Neural cell (in vitro differentiated cells): Measurements from ENCODE around the gene NXNL1. TPM values are rescaled to one million over a fixed set of nuclear protein-coding genes. Genes with fewer than 3 reads are reported as not detected.

Experiments
- H2AFZ ChIP-seq: fragments of 200-600, 300-800 bp; sonication (generic), shearing (Covaris generic); 2 replicates; pipeline ENCODE4 v1.6.0; 2014; ENCODE audit warnings: low read depth, mild to moderate bottlenecking, antibody characterized with exemption, low read length, moderate library complexity
- H3F3A ChIP-seq: fragments of 200-600 bp; shearing (Covaris generic); 2 replicates; pipeline ENCODE4 v1.6.1; 2016; ENCODE audit warnings: mild to moderate bottlenecking, moderate library complexity, mixed read lengths, antibody characterized with exemption, low read length; ENCODE audit not compliant: insufficient read depth, poor library complexity, severe bottlenecking
- H3K27ac ChIP-seq: fragments of 200-600, 300-800 bp; sonication (generic), shearing (Covaris generic); 2 replicates; pipeline ENCODE4 v1.5.1; 2014; ENCODE audit warnings: mild to moderate bottlenecking, low read length, moderate library complexity
- H3K27me3 ChIP-seq: fragments of 300-800, 200-600 bp; sonication (generic), shearing (Covaris generic); 2 replicates; pipeline ENCODE4 v1.6.0; 2014; ENCODE audit warnings: mild to moderate bottlenecking, low read depth, low read length, moderate library complexity; ENCODE audit not compliant: insufficient read depth
- H3K36me3 ChIP-seq: fragments of 300-800, 200-600 bp; sonication (generic), shearing (Covaris generic); 2 replicates; pipeline ENCODE4 v1.5.1; 2014; ENCODE audit warnings: mild to moderate bottlenecking, antibody characterized with exemption, low read length, moderate library complexity; ENCODE audit not compliant: insufficient read depth
- H3K4me2 ChIP-seq: fragments of 300-800, 200-600 bp; sonication (generic), shearing (Covaris generic); 2 replicates; pipeline ENCODE4 v1.6.0; 2014; ENCODE audit warnings: mild to moderate bottlenecking, low read length
- H3K4me3 ChIP-seq: fragments of 300-800, 200-600 bp; sonication (generic), shearing (Covaris generic); 2 replicates; pipeline ENCODE4 v1.5.1; 2014; ENCODE audit warnings: mild to moderate bottlenecking, low read length, moderate library complexity
- H3K79me2 ChIP-seq: fragments of 200-600 bp; shearing (Covaris generic); replicated peaks from 2 replicates; pipeline ENCODE4 v1.6.0; 2014; ENCODE audit warnings: mild to moderate bottlenecking, low read length, moderate library complexity; ENCODE audit not compliant: insufficient read depth
- H3K9ac ChIP-seq: fragments of 300-800, 200-600 bp; sonication (generic), shearing (Covaris generic); 2 replicates; pipeline ENCODE4 v1.6.1; 2016; ENCODE audit warnings: mild to moderate bottlenecking, low read length, mixed read lengths
- H3K9me2 ChIP-seq: fragments of 200-600 bp; shearing (Covaris generic); 2 replicates; pipeline ENCODE4 v1.6.1; 2016; ENCODE audit warnings: mild to moderate bottlenecking, low read length, mixed read lengths; ENCODE audit not compliant: insufficient read depth
- H3K9me3 ChIP-seq: fragments of 200-600, 300-800 bp; sonication (generic), shearing (Covaris generic); 2 replicates; pipeline ENCODE4 v1.6.1; 2016; ENCODE audit warnings: mild to moderate bottlenecking, mixed run types, low read length, moderate library complexity, mixed read lengths
- H4K20me1 ChIP-seq: fragments of 200-600 bp; shearing (Covaris generic); 2 replicates; pipeline ENCODE4 v1.6.1; 2016; ENCODE audit warnings: mild to moderate bottlenecking, mixed run types; ENCODE audit not compliant: insufficient read depth
- EP300 ChIP-seq: fragments of 450-650 bp; conservative IDR thresholded peaks from 2 replicates; pipeline ENCODE4 v1.6.1; 2014; ENCODE audit warnings: antibody characterized with exemption, mild to moderate bottlenecking, moderate library complexity; ENCODE audit not compliant: poor library complexity, severe bottlenecking
- EZH2 ChIP-seq: fragments of 200-600, 300-800 bp; shearing (Covaris generic), sonication (generic); IDR thresholded peaks from 2 replicates; pipeline ENCODE4 v1.6.1; 2014; ENCODE audit warnings: antibody characterized with exemption, low read length, borderline replicate concordance, mild to moderate bottlenecking; ENCODE audit not compliant: insufficient read depth, poor library complexity, severe bottlenecking
- MXI1 ChIP-seq: fragments of 450-650 bp; conservative IDR thresholded peaks from 2 replicates; pipeline ENCODE4 v1.6.1; 2014; ENCODE audit warnings: antibody characterized with exemption, mild to moderate bottlenecking; ENCODE audit not compliant: poor library complexity, severe bottlenecking
- POLR2AphosphoS5 ChIP-seq: IDR thresholded peaks from 2 replicates; pipeline ENCODE4 v1.6.1; 2012
- RAD21 ChIP-seq: fragments of 450-650 bp; conservative IDR thresholded peaks from 2 replicates; pipeline ENCODE4 v1.6.1; 2014; ENCODE audit warnings: antibody characterized with exemption, mild to moderate bottlenecking, moderate library complexity
- SMC3 ChIP-seq: fragments of 450-650 bp; conservative IDR thresholded peaks from 2 replicates; pipeline ENCODE4 v1.6.1; 2014; ENCODE audit warnings: antibody characterized with exemption, mild to moderate bottlenecking, moderate library complexity; ENCODE audit not compliant: poor library complexity
- TAF1 ChIP-seq: IDR thresholded peaks from 2 replicates; pipeline ENCODE4 v1.6.1; 2012; ENCODE audit warnings: low read depth
- polyA plus RNA-seq: library from polyadenylated mRNA; depleted of rRNA; stranded (reverse); fragments of >200 nt; gene quantifications from 2 replicates; pipeline ENCODE4 v1.2.3, GENCODE V29; 2014
- TF ChIP-seq, protein P1 (sequence below): IDR thresholded peaks from 2 replicates; pipeline ENCODE4 v1.6.1; 2012; ENCODE audit warnings: borderline replicate concordance
- TF ChIP-seq, protein P2 (sequence below): fragments of 450-650 bp; IDR thresholded peaks from 2 replicates; pipeline ENCODE4 v1.5.1; 2014; ENCODE audit warnings: antibody characterized with exemption, mild to moderate bottlenecking, moderate library complexity; ENCODE audit not compliant: poor library complexity, severe bottlenecking

NXNL1 gene
- polyA plus RNA-seq, 1 donor from 2014 or later = not detected

DNA sequence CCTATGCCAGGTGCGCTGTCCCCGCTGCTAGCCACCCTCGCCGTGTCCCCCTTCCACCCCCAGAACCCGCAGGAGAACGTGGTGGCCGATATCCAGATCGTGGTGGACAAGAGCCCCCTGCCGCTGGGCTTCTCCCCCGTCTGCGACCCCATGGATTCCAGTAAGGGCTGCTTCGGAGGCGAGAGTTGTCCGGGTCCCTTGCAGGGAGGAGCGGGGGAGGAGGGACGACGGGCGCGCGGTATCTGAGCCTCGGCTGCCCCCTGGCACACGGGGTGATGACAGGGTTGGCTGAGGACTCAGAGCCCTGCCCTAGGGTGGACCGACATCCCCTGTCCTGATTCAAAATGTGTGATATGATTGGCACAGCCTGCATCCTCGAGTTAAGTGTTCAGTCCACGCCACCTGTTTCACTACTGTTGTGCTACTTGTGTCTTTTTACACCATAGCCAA lies 40.2 kb downstream of the NXNL1 start:
- no peak for TF ChIP-seq EP300
- TF ChIP-seq, protein P1, sequence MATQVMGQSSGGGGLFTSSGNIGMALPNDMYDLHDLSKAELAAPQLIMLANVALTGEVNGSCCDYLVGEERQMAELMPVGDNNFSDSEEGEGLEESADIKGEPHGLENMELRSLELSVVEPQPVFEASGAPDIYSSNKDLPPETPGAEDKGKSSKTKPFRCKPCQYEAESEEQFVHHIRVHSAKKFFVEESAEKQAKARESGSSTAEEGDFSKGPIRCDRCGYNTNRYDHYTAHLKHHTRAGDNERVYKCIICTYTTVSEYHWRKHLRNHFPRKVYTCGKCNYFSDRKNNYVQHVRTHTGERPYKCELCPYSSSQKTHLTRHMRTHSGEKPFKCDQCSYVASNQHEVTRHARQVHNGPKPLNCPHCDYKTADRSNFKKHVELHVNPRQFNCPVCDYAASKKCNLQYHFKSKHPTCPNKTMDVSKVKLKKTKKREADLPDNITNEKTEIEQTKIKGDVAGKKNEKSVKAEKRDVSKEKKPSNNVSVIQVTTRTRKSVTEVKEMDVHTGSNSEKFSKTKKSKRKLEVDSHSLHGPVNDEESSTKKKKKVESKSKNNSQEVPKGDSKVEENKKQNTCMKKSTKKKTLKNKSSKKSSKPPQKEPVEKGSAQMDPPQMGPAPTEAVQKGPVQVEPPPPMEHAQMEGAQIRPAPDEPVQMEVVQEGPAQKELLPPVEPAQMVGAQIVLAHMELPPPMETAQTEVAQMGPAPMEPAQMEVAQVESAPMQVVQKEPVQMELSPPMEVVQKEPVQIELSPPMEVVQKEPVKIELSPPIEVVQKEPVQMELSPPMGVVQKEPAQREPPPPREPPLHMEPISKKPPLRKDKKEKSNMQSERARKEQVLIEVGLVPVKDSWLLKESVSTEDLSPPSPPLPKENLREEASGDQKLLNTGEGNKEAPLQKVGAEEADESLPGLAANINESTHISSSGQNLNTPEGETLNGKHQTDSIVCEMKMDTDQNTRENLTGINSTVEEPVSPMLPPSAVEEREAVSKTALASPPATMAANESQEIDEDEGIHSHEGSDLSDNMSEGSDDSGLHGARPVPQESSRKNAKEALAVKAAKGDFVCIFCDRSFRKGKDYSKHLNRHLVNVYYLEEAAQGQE = no peak
- TF ChIP-seq TAF1 = no peak
- no peak for TF ChIP-seq RAD21
- no peak for TF ChIP-seq MXI1
- no peak for TF ChIP-seq SMC3
- TF ChIP-seq, protein P2, sequence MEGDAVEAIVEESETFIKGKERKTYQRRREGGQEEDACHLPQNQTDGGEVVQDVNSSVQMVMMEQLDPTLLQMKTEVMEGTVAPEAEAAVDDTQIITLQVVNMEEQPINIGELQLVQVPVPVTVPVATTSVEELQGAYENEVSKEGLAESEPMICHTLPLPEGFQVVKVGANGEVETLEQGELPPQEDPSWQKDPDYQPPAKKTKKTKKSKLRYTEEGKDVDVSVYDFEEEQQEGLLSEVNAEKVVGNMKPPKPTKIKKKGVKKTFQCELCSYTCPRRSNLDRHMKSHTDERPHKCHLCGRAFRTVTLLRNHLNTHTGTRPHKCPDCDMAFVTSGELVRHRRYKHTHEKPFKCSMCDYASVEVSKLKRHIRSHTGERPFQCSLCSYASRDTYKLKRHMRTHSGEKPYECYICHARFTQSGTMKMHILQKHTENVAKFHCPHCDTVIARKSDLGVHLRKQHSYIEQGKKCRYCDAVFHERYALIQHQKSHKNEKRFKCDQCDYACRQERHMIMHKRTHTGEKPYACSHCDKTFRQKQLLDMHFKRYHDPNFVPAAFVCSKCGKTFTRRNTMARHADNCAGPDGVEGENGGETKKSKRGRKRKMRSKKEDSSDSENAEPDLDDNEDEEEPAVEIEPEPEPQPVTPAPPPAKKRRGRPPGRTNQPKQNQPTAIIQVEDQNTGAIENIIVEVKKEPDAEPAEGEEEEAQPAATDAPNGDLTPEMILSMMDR = no peak
- TF ChIP-seq EZH2 = no peak
- TF ChIP-seq POLR2AphosphoS5 = no peak
- H3F3A ChIP-seq = peaks cover 3% of the 10 kb centered on the region
- H3K27ac ChIP-seq = no peak overlapping the region

DNA sequence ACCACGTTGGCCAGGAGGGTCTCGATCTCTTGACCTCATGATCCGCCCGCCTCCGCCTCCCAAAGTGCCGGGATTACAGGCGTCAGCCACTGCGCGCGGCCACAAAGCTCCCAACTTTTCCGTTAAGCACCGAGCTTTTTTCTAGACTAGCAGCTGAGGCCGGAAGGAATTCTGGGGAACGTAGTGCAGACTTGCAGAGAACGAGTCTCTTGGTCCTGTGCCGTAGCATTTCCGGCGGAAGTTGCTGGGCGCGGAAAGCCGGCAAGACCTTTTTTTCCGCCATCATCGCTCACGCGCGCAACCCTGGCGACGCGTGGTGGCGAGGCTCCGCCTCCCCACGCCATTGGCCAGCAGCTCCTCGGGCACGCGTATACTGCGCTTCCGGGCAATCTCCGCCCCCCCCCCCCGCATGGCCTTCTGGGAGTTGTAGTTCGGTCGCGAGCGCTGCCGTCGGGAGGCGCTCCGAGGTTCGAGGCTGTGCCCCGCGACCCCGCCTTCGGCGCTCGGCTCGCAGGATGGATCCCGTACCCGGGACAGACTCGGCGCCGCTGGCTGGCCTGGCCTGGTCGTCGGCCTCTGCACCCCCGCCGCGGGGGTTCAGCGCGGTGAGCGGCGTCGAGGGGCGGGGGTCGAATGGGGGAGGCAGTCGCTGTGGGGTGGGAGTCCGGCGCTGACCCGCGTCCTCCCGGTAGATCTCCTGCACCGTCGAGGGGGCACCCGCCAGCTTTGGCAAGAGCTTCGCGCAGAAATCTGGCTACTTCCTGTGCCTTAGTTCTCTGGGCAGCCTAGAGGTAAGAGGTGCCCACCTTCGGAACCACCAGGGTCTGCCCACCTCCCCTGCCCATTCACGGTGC lies 40.9 kb downstream of the NXNL1 start, which contains the start of gene MVB12A:
Gene MVB12A, plus strand, starts transcription at position 427 of the 854 bp plus-strand sequence. Its CDS starts 89 bp downstream, at position 516.
- no peaks in the 10 kb centered on the region for H3K79me2 ChIP-seq
- H4K20me1 ChIP-seq = no peaks in the 10 kb centered on the region
- no peaks in the 10 kb centered on the region for H3K9me2 ChIP-seq
- H3K36me3 ChIP-seq = no peaks in the 10 kb centered on the region
- H3K27me3 ChIP-seq = no peaks in the 10 kb centered on the region
- peak within 1 kb of the TSS; percentile 92 for H3K4me3 ChIP-seq
- peak within 1 kb of the TSS; percentile 27 for H3K4me2 ChIP-seq
- H3K27ac ChIP-seq = peak within 1 kb of the TSS; percentile 78
- H3K9ac ChIP-seq = peak within 1 kb of the TSS; percentile 69
- H2AFZ ChIP-seq = peak within 1 kb of the TSS; percentile 93
- TF ChIP-seq MXI1 (peak; percentile 87), POLR2AphosphoS5 (peak; percentile 54), EP300 (peak; percentile 51), EZH2 (no peak), RAD21 (peak; percentile 17), SMC3 (no peak)
- TF ChIP-seq, protein P1 = no peak
- TF ChIP-seq, protein P2 = peak; percentile 29
- no peaks in the 10 kb centered on the region for H3K9me3 ChIP-seq
- peaks cover 3% of the 10 kb centered on the region for H3F3A ChIP-seq

More for the DNA sequence above, 40.2 kb downstream of the NXNL1 start:
- H3K4me3 ChIP-seq = peak overlapping the region; percentile 92
- no peaks in the 10 kb centered on the region for H3K9me2 ChIP-seq
- no peaks in the 10 kb centered on the region for H3K79me2 ChIP-seq
- H3K4me2 ChIP-seq = no peak overlapping the region
- H4K20me1 ChIP-seq = no peaks in the 10 kb centered on the region
- no peaks in the 10 kb centered on the region for H3K27me3 ChIP-seq
- H3K9ac ChIP-seq = peak overlapping the region; percentile 69
- H3K36me3 ChIP-seq = no peaks in the 10 kb centered on the region
- no peaks in the 10 kb centered on the region for H3K9me3 ChIP-seq
- H2AFZ ChIP-seq = peak overlapping the region; percentile 93
